HG02623 (cell line): ENCODE data around the gene RAD51B.
"Not testable (repeated sequence)": the region's sequence is repeated elsewhere in the genome, so short reads cannot be mapped to it uniquely, and the experiment has no call there.

Experiments
- ATAC-seq: cut with Tn5 transposase; IDR thresholded peaks from one replicate; pipeline ENCODE4 v1.9.1; 2021; ENCODE audit warnings: moderate library complexity; ENCODE audit not compliant: unreplicated experiment

RAD51B gene

GRCh38 chr14:68062651-68063050, 243.1 kb downstream of the RAD51B start:
- ATAC-seq = no peak

DNA sequence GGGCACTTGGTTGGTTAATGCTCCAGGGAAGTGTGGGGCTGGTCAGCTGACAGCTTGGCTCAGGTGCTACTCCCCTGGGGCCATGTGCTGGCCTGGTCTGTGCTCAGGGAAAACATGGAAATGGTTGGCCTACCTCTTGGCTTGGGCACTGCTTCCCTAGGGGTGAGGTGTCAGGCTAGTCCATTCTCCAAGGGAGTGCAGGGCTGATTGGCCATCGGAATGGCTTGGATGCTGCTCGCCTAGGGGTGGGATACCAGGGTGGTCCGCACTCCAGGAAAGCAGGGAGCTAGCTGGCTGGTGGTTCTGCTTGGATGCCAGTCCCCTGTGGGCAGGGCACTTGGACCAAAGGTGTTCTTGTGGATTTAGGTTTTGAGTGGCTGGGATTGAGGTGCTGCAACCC, 245.7 kb downstream of the RAD51B start:
- no peak for ATAC-seq

DNA sequence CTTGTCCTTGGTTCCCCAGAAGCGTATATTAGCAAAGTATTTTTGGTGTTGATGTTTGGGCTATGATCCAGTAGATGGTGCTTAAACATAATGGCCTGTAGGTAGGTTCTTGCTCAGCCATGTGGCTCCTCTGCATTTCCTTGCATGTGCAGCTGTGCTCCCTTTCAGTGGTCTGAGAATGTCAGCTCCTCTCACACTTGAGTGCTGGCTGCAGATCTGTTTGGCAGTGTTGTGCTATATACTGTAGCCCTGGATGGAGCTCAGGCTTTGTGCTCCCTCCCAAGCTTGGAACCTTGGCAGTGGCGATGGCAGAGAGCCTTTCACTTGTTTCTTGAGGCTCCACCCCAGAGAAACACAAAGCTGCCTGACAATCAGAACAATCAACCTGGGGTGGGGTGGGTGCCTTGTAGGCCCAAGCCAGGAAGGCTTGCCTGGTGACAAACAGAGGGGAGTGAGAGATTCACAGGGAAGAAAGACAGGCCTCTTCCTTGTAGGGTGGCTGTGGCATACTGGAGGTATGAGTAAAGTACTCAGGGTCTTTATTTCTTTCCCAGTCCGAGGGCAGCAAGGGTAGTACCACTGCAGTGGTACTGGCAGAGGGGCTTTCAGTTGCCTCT, 255.3 kb downstream of the RAD51B start:
- no peak for ATAC-seq

DNA sequence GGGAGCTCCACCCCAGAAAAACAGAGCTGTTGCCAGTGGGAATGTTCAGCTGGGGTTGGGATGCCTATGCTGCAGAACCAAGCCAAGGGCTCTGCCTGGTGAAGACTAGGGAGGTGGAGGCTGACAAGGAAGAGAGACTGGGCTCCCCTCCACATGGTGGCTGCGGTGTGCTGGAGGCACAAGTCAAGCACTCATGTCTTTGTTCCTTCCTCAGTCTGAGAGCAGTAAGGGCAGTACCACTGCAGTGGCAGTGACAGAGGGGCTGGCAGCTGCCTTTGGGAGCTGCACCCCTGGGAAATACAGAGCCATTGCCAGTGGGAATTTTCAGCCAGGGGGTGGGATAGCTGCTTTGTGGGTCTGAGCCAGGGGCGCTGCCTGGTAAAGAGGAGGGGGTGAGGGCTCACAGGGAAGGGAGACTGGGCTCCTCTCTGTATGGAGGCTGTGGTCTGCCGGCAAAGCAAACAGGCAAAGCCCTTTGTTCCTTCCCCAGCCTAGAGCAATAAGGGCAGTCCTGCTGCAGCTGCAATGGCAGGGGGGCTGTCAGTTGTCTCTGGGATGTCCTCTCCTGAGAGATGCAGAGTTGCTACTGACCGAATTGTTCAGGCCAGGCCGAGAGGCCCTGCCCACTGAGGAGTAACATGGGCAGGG, 255.9 kb downstream of the RAD51B start:
- ATAC-seq = no peak

DNA sequence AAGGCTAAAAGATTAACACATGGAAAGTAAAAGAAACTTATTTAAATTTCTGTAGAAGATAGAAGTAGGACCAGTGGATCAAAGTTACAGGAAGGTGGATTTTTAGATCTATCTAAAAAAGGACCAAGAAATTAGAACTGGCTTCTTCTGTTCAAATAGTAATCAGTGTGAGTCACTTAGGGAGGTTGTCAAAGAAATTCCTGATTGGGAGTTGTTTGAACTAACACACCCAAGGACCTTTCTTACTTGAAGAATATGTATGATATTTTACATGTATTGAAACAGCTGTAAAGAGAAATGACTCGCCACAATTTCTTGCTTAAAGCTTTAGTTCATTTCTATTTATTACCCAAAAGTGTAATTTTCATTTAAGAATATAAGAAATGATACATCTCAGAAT, 256.9 kb downstream of the RAD51B start:
- ATAC-seq = no peak

DNA sequence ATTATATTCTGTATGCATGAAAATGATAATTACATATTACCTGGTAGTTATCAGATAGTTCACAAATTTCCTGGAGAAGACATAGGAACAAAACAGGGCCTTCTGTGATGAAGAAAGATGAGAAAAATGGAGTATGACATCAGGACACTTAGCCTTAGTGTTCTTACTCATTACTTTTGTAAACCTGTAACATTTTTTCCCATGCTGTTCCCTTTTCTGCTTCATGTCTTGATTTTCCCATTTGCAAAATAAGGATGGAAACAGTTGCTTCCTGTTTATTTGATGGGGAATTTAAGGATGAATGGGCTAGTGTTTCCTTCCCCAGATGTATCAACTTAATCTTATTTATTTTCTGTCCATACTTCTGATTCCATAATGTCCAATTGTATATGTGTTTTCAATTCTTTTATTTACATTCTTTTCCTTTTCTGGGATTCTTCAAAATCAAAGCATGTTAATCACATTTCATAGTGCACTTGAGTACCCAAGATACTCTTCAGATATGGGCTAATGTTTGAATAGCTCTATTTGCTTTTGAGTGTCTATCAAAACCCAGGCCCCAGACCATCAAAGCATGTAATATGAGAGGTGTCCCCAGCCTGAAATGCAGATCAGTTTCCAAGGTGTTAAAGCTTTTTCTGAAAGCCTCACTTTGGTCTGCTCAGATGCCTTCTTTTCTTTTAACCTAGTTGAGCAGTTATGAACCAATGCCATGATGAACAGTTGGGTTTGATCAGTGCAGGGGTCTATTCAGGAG, 260.5 kb downstream of the RAD51B start:
- no peak for ATAC-seq

DNA sequence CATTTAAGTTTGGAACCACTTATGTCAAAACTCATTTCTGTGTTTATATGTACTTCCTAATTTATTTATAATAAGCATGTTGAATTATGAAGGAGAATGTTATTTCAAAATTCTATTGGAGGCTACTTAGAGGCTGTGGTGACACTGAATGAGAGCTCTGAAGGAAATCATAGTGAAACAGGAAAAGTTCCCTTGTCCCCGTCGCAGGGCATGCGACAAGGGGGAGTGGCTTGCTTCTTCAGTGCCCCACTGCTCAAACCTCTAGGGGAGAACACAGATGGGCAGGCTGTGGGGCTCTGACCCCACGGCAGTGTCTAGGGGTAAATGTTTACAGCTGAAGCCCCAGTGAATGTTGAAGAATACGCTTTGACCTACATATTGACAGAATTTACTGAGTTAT, 261.9 kb downstream of the RAD51B start:
- no peak for ATAC-seq

DNA sequence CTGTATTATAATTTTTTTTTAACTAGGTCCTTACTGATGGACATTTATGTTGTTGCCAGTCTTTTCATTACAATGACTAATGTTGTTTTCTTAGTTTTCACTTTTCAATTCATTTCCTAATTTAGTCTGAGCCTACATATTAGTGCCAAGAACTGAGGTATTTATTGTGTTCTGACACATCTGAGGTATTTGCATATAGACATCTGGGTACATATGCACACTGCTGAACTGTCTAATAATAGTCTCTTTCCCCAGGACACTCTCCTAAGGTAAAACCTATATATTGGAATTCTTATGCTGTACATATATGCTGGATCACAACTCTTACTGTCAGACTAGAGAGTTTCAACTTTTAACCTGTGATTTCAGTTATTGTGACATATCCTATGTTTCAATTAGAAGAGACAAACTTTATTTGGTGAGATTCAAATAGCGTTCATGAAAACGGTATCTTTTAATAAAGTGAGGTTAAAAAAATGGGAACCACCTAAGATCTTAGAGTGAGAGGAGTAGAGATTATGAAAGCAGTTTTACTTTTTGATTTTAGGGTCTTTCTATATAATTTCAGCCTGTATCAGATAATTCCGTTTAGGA, 263.2 kb downstream of the RAD51B start:
- ATAC-seq = no peak

GRCh38 chr14:68084256-68084655, 264.7 kb downstream of the RAD51B start:
- no peak for ATAC-seq

DNA sequence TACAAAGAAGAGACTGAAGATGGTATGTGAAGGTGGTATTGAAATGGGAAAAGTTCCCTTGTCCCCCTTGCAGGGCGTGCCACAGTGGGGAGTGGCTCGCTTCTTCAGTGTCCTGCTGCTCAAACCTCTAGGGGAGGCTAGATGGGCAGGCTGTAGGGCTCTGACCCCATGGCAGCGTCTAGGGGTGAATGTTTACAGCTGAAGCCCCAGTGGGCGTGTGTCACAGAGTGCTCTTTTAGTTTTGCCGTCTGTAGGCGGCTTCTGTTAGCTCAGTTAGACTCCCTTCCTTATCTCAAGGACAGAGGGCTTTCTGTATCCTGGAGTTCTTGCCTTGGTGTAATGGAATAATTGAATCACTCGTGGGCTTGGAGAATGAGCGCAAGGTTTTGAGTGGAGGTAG, 266.2 kb downstream of the RAD51B start:
- ATAC-seq = no peak

DNA sequence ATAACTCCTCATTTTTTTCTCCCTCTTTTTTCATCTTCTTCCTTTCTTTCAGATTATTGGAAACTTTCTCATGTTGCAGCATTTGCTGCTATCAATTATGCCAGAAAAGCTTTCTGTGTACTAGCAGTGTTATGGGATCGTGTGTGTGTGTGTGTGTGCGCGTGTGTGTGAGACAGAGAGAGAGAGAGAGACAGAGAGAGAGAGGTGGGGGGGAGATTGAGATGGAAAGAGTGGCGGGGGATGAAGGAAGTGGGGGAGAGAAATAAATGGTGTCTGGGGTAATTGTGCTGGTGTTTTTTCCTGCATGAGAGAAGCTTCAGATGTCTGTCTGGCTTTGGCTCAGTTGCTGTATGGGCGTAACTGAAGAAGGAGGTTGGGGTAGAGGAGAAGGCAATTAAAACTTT, 268.9 kb downstream of the RAD51B start:
- no peak for ATAC-seq

DNA sequence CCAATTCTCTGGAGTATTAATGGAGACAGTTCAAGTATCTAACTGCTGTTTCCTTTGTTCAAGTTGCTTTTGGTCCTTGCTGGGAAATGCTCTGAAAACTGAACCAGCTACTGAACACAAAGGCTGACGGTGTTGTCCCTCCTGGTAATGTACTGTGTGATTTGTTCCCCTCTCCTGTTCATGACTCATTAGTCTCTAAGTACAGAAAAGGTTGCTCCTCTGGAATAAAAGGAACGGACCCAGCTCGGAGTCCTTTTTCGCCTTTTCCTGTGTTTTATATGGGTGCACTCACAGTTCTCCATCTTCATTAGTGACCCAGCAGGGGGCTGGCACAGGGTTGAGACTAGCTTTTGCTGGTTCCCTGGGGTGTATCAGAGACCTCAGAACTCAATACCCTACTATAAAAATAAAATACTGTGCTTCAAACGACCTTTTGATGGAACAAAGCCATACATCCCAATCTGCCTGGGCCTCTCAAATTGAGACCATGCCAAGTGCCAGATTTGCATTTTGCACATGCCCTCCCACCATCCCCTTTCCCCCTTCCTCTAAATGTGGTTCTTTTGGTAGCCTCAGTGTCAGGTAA, 269.7 kb downstream of the RAD51B start:
- no peak for ATAC-seq

GRCh38 chr14:68094158-68094557, 274.6 kb downstream of the RAD51B start:
- no peak for ATAC-seq

DNA sequence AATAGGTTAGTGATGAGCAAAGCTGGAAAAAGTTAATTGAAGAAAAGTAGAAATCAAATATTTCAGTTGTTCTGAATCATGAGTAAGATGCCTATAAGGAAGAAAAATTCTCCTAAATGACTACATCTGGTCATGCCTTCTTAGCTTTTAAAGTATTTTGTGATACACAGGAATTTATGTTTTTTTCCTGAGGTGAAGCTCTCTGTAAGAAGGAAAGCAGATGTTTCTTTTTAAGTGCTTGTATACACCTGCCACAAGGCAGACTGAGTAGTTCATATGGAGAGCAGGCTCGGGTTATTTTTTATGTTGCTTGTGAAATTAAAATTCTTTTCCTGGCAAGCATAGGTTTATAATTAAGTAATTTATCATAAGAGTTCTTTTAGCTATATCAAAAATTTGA, 275.2 kb downstream of the RAD51B start:
- ATAC-seq = no peak

GRCh38 chr14:68097727-68098126, 278.1 kb downstream of the RAD51B start:
- no peak for ATAC-seq

- no peak for ATAC-seq
Observed at GRCh38 chr14:68098834-68099233, 279.3 kb downstream of the RAD51B start.

DNA sequence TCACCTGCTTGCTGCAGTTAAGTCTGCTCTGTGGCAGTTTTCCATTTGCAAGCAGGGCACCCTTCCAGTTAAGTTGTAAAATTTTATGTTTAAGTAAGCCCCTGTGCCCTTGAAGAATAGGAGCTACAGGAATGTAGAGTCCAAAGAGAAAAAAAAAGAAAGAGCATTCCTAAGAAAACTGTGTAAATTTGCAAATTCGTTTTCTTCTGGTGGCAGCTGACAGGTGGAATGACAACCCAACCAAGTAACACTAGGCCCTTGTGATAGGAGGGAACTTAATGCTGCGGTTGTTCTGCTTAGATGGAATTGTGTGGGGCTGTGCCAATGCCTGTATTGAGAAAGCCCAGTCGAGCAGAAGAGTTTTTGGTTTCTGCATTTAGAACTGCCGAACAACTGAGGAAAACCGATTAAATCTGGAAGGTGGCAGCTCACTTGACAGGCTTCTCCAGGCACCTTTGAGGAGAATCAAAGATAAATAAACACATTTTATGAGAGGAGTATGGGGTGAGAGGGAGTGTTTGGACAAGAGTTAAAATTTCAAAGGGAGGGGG, 280.0 kb downstream of the RAD51B start:
- ATAC-seq = no peak

- ATAC-seq = not testable (repeated sequence)
Observed at GRCh38 chr14:68101715-68102301, 282.2 kb downstream of the RAD51B start.

GRCh38 chr14:68103853-68104252, 284.3 kb downstream of the RAD51B start:
- ATAC-seq = no peak

DNA sequence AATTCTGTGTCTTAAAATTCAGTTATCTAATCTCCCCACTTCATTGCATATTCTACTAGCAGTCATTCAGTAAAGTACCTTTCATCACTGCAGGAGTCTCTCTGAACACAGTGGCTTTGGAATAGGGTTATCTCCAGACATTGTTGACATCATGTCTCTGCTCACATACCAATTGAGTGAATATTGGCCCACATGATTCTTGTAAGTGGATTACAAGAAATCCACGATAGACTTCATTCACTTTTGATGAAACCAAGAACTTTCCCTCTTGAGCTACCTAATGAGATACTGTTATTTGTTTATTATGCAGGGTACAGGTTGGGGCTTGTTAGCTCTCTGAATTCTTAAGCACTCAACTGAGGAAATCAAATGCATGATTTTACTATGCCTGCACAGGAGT, 284.9 kb downstream of the RAD51B start:
- no peak for ATAC-seq

DNA sequence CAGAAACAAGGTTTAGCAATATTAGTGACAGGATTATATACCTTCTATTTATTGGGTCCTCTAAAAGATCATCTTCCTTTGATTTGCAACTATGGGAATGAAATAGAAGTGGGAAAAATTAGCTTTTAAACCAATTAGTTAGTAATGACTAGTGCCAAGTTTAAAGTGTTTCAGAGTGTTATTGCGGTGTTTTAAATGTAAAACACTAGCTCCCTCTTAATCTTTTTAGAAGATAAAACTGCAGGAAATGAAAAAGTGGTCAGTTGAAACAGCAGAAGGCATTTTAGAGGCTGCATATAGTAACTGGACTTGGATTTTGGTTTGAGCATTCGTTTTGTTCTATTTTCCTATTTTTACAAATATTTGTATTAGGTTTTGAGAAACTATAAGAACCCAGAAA, 286.2 kb downstream of the RAD51B start:
- ATAC-seq = no peak
